Sigmoid colon (tissue), 4 donors: ENCODE measurements around the gene NTM.

ENCODE experiments used
- POLR2A ChIP-seq, 2 donors: fragments of 450-650 bp; IDR thresholded peaks; one replicate each; pipeline ENCODE4 v1.6.1; 2016; ENCODE audit warnings: antibody characterized with exemption in 2 of 2, mild to moderate bottlenecking in 2 of 2, moderate library complexity in 2 of 2
- POLR2AphosphoS5 ChIP-seq, 4 donors: sonication (generic); formaldehyde crosslinking; IDR thresholded peaks; one replicate each; pipeline ENCODE4 v1.6.1; 2017; ENCODE audit warnings: antibody characterized with exemption in 4 of 4

- TF ChIP-seq POLR2AphosphoS5 (IDR thresholded peaks at IDR 0.05) (no peak), POLR2A (IDR thresholded peaks at IDR 0.05) (no peak)
Observed at GRCh38 chr11:131612533-131612932, 242.1 kb downstream of the NTM start.
